Right lobe of liver (tissue), 6 donors: ENCODE results near the gene CNTN5. TPM values are rescaled to one million over a fixed set of nuclear protein-coding genes. Genes with fewer than 3 reads are reported as not detected.
"Not testable (repeated sequence)": the region's sequence is repeated elsewhere in the genome, so short reads cannot be mapped to it uniquely, and the experiment has no call there.

Experiments used
- ATAC-seq, 4 donors: fragments of 200-7000 bp; cut with Tn5 transposase; one replicate each; pipeline ENCODE4 v1.9.1; 2020; ENCODE audit warnings: mild to moderate bottlenecking in 4 of 4, moderate library complexity in 4 of 4
- DNase-seq, 3 donors: peaks; one replicate each; pipeline ENCODE4 v3.0.0-alpha.2; 2020
- H3K27ac ChIP-seq, 3 donors: fragments of 200-600 bp; one replicate each; pipeline ENCODE4 v1.8.0; 2022
- H3K27me3 ChIP-seq, 2 donors: fragments of 200-600 bp; one replicate each; pipeline ENCODE4 v1.8.0; 2022
- H3K36me3 ChIP-seq, 4 donors: fragments of 200-600 bp; sonication (generic) in 1 of 4; one replicate each; pipeline versions ENCODE4 v1.5.1 to v1.8.0; 2017 to 2022; ENCODE audit warnings: control low read depth in 1 of 4
- H3K4me1 ChIP-seq, 4 donors: fragments of 200-600 bp; sonication (generic) in 1 of 4; one replicate each; pipeline versions ENCODE4 v1.5.1 to v1.8.0; 2017 to 2022; ENCODE audit warnings: control low read depth in 1 of 4
- H3K4me3 ChIP-seq, 3 donors: fragments of 200-600 bp; one replicate each; pipeline ENCODE4 v1.8.0; 2022
- H3K9me3 ChIP-seq, 4 donors: fragments of 200-600 bp; sonication (generic) in 1 of 4; one replicate each; pipeline versions ENCODE4 v1.5.1 to v1.8.0; 2017 to 2022; ENCODE audit warnings: control low read depth in 1 of 4
- CTCF ChIP-seq, 4 donors: fragments of 200-600 bp in 3 of 4; fragments of 450-650 bp in 1 of 4; IDR thresholded peaks; one replicate each; pipeline versions ENCODE4 v1.5.1 to v1.8.0; 2016 to 2022; ENCODE audit warnings: antibody characterized with exemption in 4 of 4, mild to moderate bottlenecking in 2 of 4
- POLR2A ChIP-seq: fragments of 450-650 bp; IDR thresholded peaks from one replicate; pipeline ENCODE4 v1.6.1; 2017; ENCODE audit warnings: antibody characterized with exemption, mild to moderate bottlenecking
- WGBS: methylation state at CpG from one replicate; pipeline ENCODE4 v1.1.6; 2018; ENCODE audit warnings: low coverage, low lambda C conversion rate; ENCODE audit not compliant: insufficient coverage; ENCODE audit errors: missing lambda C conversion rate; 5-methylcytosine and 5-hydroxymethylcytosine counted together
- intact Hi-C, 2 donors: fragments of 100-400 bp; cut with DNase I; formaldehyde crosslinking; loops; one replicate each; pipeline versions ENCODE4 v1.11.2 to v1.14.1; 2022
- total RNA-seq, 6 experiments: library from RNA; depleted of rRNA in 2 of 6; stranded (reverse); fragments of >200 nt in 2 of 6; fragmentation: NEBNext Ultra II Directional in 3 of 6; extraction: Animal tissue kit (Norgen Biotek cat#: 25700) in 3 of 6; gene quantifications; one replicate each; pipeline versions ENCODE4 v1.1.0 to v1.2.4, GENCODE V29; 2016 to 2023
- donor health status: DM: no; HTN: yes; CAD: no.
- donor health status: DM: no; HTN: no; CAD: no.
- donor health status: DM: no; HTN: no; CAD: no.
- donor health status: DM: no; HTN: yes; CAD: no.
- donor health status: DM: no; HTN: yes; CAD: no.

The CNTN5 gene
- total RNA-seq, 6 experiments from 2014 or later = 0.13 to 0.19 TPM; not detected in 4

DNA sequence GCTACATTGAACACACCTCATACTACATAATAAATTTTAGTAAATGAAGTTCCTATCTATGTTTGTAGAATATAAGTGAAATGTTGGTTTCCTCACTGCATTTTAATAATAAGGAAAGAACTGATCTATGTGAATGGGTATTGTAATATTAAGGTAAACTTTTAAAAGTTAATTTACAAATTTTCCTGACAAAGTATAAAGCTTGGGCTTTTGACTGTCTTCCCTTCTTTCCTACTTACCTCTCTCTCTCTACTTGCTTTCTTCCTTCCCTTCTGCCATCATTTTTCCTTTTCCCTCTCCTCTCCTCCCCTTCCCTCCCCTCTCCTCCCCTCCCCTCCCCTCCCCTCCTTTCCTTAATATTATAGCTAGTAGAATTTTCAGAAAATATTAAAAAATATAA is 798.2 kb downstream of the CNTN5 start:
- Histone ChIP-seq H3K27me3 (no peaks in the 10 kb centered on the region), H3K27ac (no peak overlapping the region), H3K4me1 (no peaks in the 10 kb centered on the region), H3K36me3 (no peaks in the 10 kb centered on the region), H3K4me3 (no peak overlapping the region), H3K9me3 (no peaks in the 10 kb centered on the region)
- DNase-seq (no peak), ATAC-seq (no peak)
- TF ChIP-seq CTCF (IDR thresholded peaks at IDR 0.05) (no peak), POLR2A (no peak)
- intact Hi-C loops = no loop called here

GRCh38 chr11:99822846-99823565 is 802.3 kb downstream of the CNTN5 start:
- TF ChIP-seq POLR2A = no peak
- TF ChIP-seq CTCF (IDR thresholded peaks at IDR 0.05) = no peak
- no peaks in the 10 kb centered on the region for H3K4me1 ChIP-seq
- no peak overlapping the region for H3K27ac ChIP-seq
- DNase-seq = no peak
- H3K36me3 ChIP-seq = no peaks in the 10 kb centered on the region
- ATAC-seq = no peak
- intact Hi-C loops = no loop called here
- no peak overlapping the region for H3K4me3 ChIP-seq
- 32% methylated on average over 3 of the region's 6 CpGs for WGBS
- no peaks in the 10 kb centered on the region for H3K9me3 ChIP-seq
- H3K27me3 ChIP-seq = no peaks in the 10 kb centered on the region

GRCh38 chr11:99836739-99837138 is 816.0 kb downstream of the CNTN5 start:
- H3K27me3 ChIP-seq, H3K4me3 ChIP-seq, H3K9me3 ChIP-seq, ATAC-seq, intact Hi-C loops, DNase-seq, H3K36me3 ChIP-seq, H3K27ac ChIP-seq, H3K4me1 ChIP-seq: not testable (repeated sequence)

- ATAC-seq = no peak
- Histone ChIP-seq H3K36me3 (no peaks in the 10 kb centered on the region), H3K4me1 (no peaks in the 10 kb centered on the region), H3K9me3 (no peaks in the 10 kb centered on the region), H3K27ac (no peak overlapping the region), H3K27me3 (no peaks in the 10 kb centered on the region), H3K4me3 (no peak overlapping the region)
- TF ChIP-seq POLR2A (no peak), CTCF (IDR thresholded peaks at IDR 0.05) (no peak)
- 56% methylated on average over 7 of the region's 7 CpGs for WGBS
- intact Hi-C loops = no loop called here
- no peak for DNase-seq
Measured at GRCh38 chr11:99841885-99842284, 821.1 kb downstream of the CNTN5 start.

DNA sequence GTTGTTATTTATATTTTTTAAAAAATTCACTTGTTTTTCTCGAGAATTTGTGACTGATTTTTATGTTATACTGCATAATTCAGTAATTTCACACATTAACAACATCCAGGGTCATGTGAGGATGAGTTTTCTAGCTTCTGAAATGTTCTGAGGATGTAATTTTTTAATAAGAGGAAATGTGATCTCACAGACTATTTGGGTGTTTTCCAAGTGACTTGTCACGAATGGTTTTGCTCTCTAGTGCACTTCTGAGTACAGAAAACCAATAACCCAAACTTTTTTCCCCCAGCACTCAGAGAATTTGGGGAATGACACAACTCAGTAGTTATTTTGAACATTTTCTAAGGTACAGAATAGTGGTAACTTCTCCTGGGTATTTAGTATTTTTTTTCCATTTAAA is 845.2 kb downstream of the CNTN5 start:
- Histone ChIP-seq H3K9me3 (no peaks in the 10 kb centered on the region), H3K4me1 (no peaks in the 10 kb centered on the region), H3K4me3 (no peak overlapping the region), H3K27ac (no peak overlapping the region), H3K27me3 (no peaks in the 10 kb centered on the region), H3K36me3 (no peaks in the 10 kb centered on the region)
- 12% methylated on average over 2 of the region's 2 CpGs for WGBS
- intact Hi-C loops = no loop called here
- no peak for TF ChIP-seq CTCF (IDR thresholded peaks at IDR 0.05)
- TF ChIP-seq POLR2A = no peak
- DNase-seq (no peak), ATAC-seq (no peak)
